HG03103 (cell line): Measurements from ENCODE around the gene THADA.

ENCODE experiments used
- ATAC-seq: cut with Tn5 transposase; IDR thresholded peaks from one replicate; pipeline ENCODE4 v1.9.1; 2021; ENCODE audit warnings: low read depth; ENCODE audit not compliant: unreplicated experiment

The THADA gene

GRCh38 chr2:43268066-43268953 is 327.5 kb downstream of the THADA start:
- no peak for ATAC-seq

GRCh38 chr2:43267381-43267780 is 328.5 kb downstream of the THADA start:
- no peak for ATAC-seq

GRCh38 chr2:43266711-43267111 is 329.1 kb downstream of the THADA start:
- ATAC-seq, result no peak

- no peak for ATAC-seq
Measured at GRCh38 chr2:43265421-43265820, 330.4 kb downstream of the THADA start.

GRCh38 chr2:43265001-43265400 is 330.8 kb downstream of the THADA start:
- ATAC-seq, result no peak

GRCh38 chr2:43262951-43263350 is 332.9 kb downstream of the THADA start:
- no peak for ATAC-seq

GRCh38 chr2:43262239-43262638 is 333.6 kb downstream of the THADA start:
- no peak for ATAC-seq

GRCh38 chr2:43259512-43259911 is 336.3 kb downstream of the THADA start:
- ATAC-seq, result no peak

GRCh38 chr2:43258547-43259156 is 337.2 kb downstream of the THADA start:
- no peak for ATAC-seq

GRCh38 chr2:43255296-43255910 is 340.4 kb downstream of the THADA start:
- ATAC-seq, result no peak

GRCh38 chr2:43254331-43254730 is 341.5 kb downstream of the THADA start:
- no peak for ATAC-seq

GRCh38 chr2:43251171-43251731 is 344.6 kb downstream of the THADA start:
- no peak for ATAC-seq

GRCh38 chr2:43250015-43250414 is 345.8 kb downstream of the THADA start:
- no peak for ATAC-seq

GRCh38 chr2:43248621-43249020 is 347.2 kb downstream of the THADA start:
- ATAC-seq, result no peak

GRCh38 chr2:43246641-43247040 is 349.2 kb downstream of the THADA start:
- ATAC-seq, result no peak

GRCh38 chr2:43241558-43241957 is 354.3 kb downstream of the THADA start:
- ATAC-seq, result no peak

- no peak for ATAC-seq
Measured at GRCh38 chr2:43240766-43241150, 355.1 kb downstream of the THADA start.

GRCh38 chr2:43239981-43240765 is 355.7 kb downstream of the THADA start:
- no peak for ATAC-seq

- ATAC-seq, result no peak
Measured at GRCh38 chr2:43238813-43239212, 357.0 kb downstream of the THADA start.

GRCh38 chr2:43238176-43238575 is 357.7 kb downstream of the THADA start:
- ATAC-seq, result no peak
